Fibroblast of skin of right quadriceps (primary cell): Measurements from ENCODE around the gene TPO.

Experiments
- DNase-seq: peaks from one replicate; pipeline ENCODE4 v3.0.0-alpha.2; 2013

TPO gene

GRCh38 chr2:1453561-1453960 is 40.3 kb downstream of the TPO start:
- DNase-seq: no peak

- DNase-seq: no peak
Observed at GRCh38 chr2:1454346-1454745, 41.1 kb downstream of the TPO start.

GRCh38 chr2:1455466-1455865 is 42.2 kb downstream of the TPO start:
- no peak for DNase-seq

GRCh38 chr2:1458432-1458831 is 45.2 kb downstream of the TPO start:
- no peak for DNase-seq

- no peak for DNase-seq
Observed at GRCh38 chr2:1459727-1460126, 46.5 kb downstream of the TPO start.

- DNase-seq: no peak
Observed at GRCh38 chr2:1460851-1461418, 47.7 kb downstream of the TPO start.

- DNase-seq: no peak
Observed at GRCh38 chr2:1461507-1462390, 48.5 kb downstream of the TPO start.

- no peak for DNase-seq
Observed at GRCh38 chr2:1462994-1463393, 49.7 kb downstream of the TPO start.

GRCh38 chr2:1472350-1472749 is 59.1 kb downstream of the TPO start:
- no peak for DNase-seq

- no peak for DNase-seq
Observed at GRCh38 chr2:1476617-1477195, 63.4 kb downstream of the TPO start.

GRCh38 chr2:1477196-1478040 is 64.2 kb downstream of the TPO start:
- no peak for DNase-seq

GRCh38 chr2:1478311-1479305 is 65.3 kb downstream of the TPO start:
- DNase-seq: no peak

GRCh38 chr2:1479346-1479745 is 66.1 kb downstream of the TPO start:
- no peak for DNase-seq

GRCh38 chr2:1480671-1481076 is 67.4 kb downstream of the TPO start:
- no peak for DNase-seq

GRCh38 chr2:1481406-1482252 is 68.4 kb downstream of the TPO start:
- DNase-seq: no peak

- DNase-seq: no peak
Observed at GRCh38 chr2:1482253-1482675, 69.0 kb downstream of the TPO start.

GRCh38 chr2:1482981-1483380 is 69.7 kb downstream of the TPO start:
- no peak for DNase-seq

GRCh38 chr2:1483551-1483950 is 70.3 kb downstream of the TPO start:
- DNase-seq: no peak

- no peak for DNase-seq
Observed at GRCh38 chr2:1484131-1484884, 71.0 kb downstream of the TPO start.

GRCh38 chr2:1486670-1487069 is 73.4 kb downstream of the TPO start:
- no peak for DNase-seq
